Transverse colon (tissue), 4 donors: Measurements from ENCODE around the gene ERICH4. TPM values are rescaled to one million over a fixed set of nuclear protein-coding genes. Genes with fewer than 3 reads are reported as not detected.

Experiments used
- DNase-seq: peaks from one replicate; pipeline ENCODE4 v3.0.0-alpha.2; 2019
- H3K27ac ChIP-seq, 4 donors: fragments of 200-600 bp; sonication (generic); 2 replicates each; pipeline ENCODE4 v1.5.1; 2016 to 2018; ENCODE audit warnings: inconsistent platforms in 4 of 4
- H3K27me3 ChIP-seq: fragments of 200-600 bp; sonication (generic); 2 replicates; pipeline ENCODE4 v1.5.1; 2017; ENCODE audit warnings: inconsistent platforms
- H3K36me3 ChIP-seq, 4 donors: fragments of 200-600 bp; sonication (generic); 2 replicates each; pipeline ENCODE4 v1.5.1; 2017 to 2019; ENCODE audit warnings: inconsistent platforms in 4 of 4
- H3K4me1 ChIP-seq, 4 donors: fragments of 200-600 bp; sonication (generic); 2 replicates each; pipeline ENCODE4 v1.5.1; 2017 to 2020; ENCODE audit warnings: inconsistent platforms in 4 of 4
- H3K4me3 ChIP-seq, 4 donors: fragments of 200-600 bp; sonication (generic); 1 replicate in 1 of 4; 2 replicates in 3 of 4; pipeline versions ENCODE4 v1.5.1 to v1.6.1; 2017 to 2019; ENCODE audit warnings: inconsistent platforms in 4 of 4
- H3K9me3 ChIP-seq, 2 donors: fragments of 200-600 bp; sonication (generic); 2 replicates each; pipeline ENCODE4 v1.5.1; 2017 to 2019; ENCODE audit warnings: inconsistent platforms in 2 of 2
- EP300 ChIP-seq: sonication (generic); formaldehyde crosslinking; IDR thresholded peaks from one replicate; pipeline ENCODE4 v1.6.1; 2017; ENCODE audit warnings: antibody characterized with exemption, low read depth
- POLR2A ChIP-seq: fragments of 450-650 bp; IDR thresholded peaks from one replicate; pipeline ENCODE4 v1.6.1; 2016; ENCODE audit warnings: antibody characterized with exemption, mild to moderate bottlenecking, moderate library complexity
- POLR2AphosphoS5 ChIP-seq, 3 donors: sonication (generic); formaldehyde crosslinking; IDR thresholded peaks; one replicate each; pipeline ENCODE4 v1.6.1; 2016; ENCODE audit warnings: antibody characterized with exemption in 3 of 3
- WGBS, 2 donors: methylation state at CpG; one replicate each; pipeline ENCODE4 v1.1.5; 2018; ENCODE audit warnings: low coverage in 1 of 2; 5-methylcytosine and 5-hydroxymethylcytosine counted together
- in situ Hi-C, 4 donors: fragments of 200-750 bp; cut with MboI; loops; one replicate each; pipeline versions ENCODE4 v1.15.0 to v1.15.1; 2017; ENCODE audit warnings: low sequenced_read_pairs in 3 of 4, low pct_ligation_motif_present in 1 of 4, low pct_unique_long_range_greater_than_20kb in 1 of 4
- intact Hi-C: fragments of 100-400 bp; cut with DNase I; formaldehyde crosslinking; loops from one replicate; pipeline ENCODE4 v1.15.1; 2023; ENCODE audit warnings: low total_unique reads
- total RNA-seq, 4 donors: library from RNA; depleted of rRNA; stranded (reverse); fragments of >200 nt; gene quantifications; one replicate each; pipeline ENCODE4 v1.1.0, GENCODE V29; 2016
- TF ChIP-seq, protein P1 (sequence below), 5 experiments: fragments of 200-600 bp in 3 of 5; fragments of 450-650 bp in 2 of 5; sonication (generic) in 3 of 5; IDR thresholded peaks; 1 replicate in 2 of 5; 2 replicates in 3 of 5; pipeline ENCODE4 v1.5.1; 2016 to 2017; ENCODE audit warnings: antibody characterized with exemption in 5 of 5, inconsistent platforms in 3 of 5, mild to moderate bottlenecking in 2 of 5, moderate library complexity in 1 of 5

ERICH4 gene
- total RNA-seq, 4 donors from 2014 or later: not detected

GRCh38 chr19:41412953-41413352 lies 30.0 kb upstream of the ERICH4 start:
- peaks cover 0 to 25% (median 0%) of the 10 kb centered on the region in 4 donors for H3K36me3 ChIP-seq
- TF ChIP-seq EP300 (no peak), POLR2AphosphoS5 (IDR thresholded peaks at IDR 0.05) (no peak), POLR2A (no peak)
- TF ChIP-seq, protein P1, sequence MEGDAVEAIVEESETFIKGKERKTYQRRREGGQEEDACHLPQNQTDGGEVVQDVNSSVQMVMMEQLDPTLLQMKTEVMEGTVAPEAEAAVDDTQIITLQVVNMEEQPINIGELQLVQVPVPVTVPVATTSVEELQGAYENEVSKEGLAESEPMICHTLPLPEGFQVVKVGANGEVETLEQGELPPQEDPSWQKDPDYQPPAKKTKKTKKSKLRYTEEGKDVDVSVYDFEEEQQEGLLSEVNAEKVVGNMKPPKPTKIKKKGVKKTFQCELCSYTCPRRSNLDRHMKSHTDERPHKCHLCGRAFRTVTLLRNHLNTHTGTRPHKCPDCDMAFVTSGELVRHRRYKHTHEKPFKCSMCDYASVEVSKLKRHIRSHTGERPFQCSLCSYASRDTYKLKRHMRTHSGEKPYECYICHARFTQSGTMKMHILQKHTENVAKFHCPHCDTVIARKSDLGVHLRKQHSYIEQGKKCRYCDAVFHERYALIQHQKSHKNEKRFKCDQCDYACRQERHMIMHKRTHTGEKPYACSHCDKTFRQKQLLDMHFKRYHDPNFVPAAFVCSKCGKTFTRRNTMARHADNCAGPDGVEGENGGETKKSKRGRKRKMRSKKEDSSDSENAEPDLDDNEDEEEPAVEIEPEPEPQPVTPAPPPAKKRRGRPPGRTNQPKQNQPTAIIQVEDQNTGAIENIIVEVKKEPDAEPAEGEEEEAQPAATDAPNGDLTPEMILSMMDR (IDR thresholded peaks at IDR 0.05): no peak
- H3K27me3 ChIP-seq: no peaks in the 10 kb centered on the region
- intact Hi-C loops (no loop called here), in situ Hi-C loops (no loop called here)
- H3K27ac ChIP-seq: no peak overlapping the region
- WGBS, 2 donors: 92% methylated on average over 5 of the region's 5 CpGs; no CpG with 5 or more reads in 1 of the 2 donors
- peaks cover 0 to 32% (median 10%) of the 10 kb centered on the region in 4 donors for H3K4me1 ChIP-seq
- no peaks in the 10 kb centered on the region for H3K9me3 ChIP-seq
- no peak overlapping the region for H3K4me3 ChIP-seq
- no peak for DNase-seq

DNA sequence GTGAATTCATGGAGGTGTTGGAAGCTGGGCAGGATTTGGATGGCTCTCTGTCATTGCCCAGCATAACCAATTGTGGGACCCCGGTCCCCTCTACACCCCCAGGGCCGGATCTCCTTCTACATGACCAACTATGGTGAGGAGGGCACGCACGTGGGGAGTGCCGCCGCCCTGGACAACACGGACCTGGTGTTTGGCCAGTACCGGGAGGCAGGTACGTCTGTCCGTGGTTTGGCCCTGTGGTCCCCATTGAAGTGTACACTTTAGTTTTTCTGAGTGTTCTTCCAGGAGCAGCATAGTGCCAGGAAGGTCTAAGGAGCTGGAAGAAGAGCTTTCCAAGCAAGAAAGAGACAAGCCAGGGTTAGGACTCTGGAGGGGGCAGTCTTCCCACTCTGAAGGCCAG lies 29.0 kb upstream of the ERICH4 start:
- intact Hi-C loops (no loop called here), in situ Hi-C loops (no loop called here)
- no peaks in the 10 kb centered on the region for H3K9me3 ChIP-seq
- H3K4me3 ChIP-seq: no peak overlapping the region
- TF ChIP-seq EP300 (no peak), POLR2A (no peak), POLR2AphosphoS5 (IDR thresholded peaks at IDR 0.05) (no peak)
- TF ChIP-seq, protein P1 (IDR thresholded peaks at IDR 0.05): no peak
- 95% methylated on average over 10 of the region's 10 CpGs; no CpG with 5 or more reads in 1 of the 2 donors for WGBS, 2 donors
- H3K36me3 ChIP-seq: peaks cover 0 to 25% (median 4%) of the 10 kb centered on the region in 4 donors
- H3K27ac ChIP-seq: no peak overlapping the region
- H3K4me1 ChIP-seq: peaks cover 0 to 27% (median 7%) of the 10 kb centered on the region in 4 donors
- H3K27me3 ChIP-seq: no peaks in the 10 kb centered on the region
- no peak for DNase-seq

GRCh38 chr19:41414461-41414860 lies 28.5 kb upstream of the ERICH4 start:
- in situ Hi-C loops: no loop called here
- intact Hi-C loops: no loop called here
- DNase-seq: no peak
- no peak overlapping the region for H3K4me3 ChIP-seq
- no peaks in the 10 kb centered on the region for H3K27me3 ChIP-seq
- WGBS, 2 donors: 94% methylated on average over 9 of the region's 9 CpGs; no CpG with 5 or more reads in 1 of the 2 donors
- no peak for TF ChIP-seq POLR2AphosphoS5 (IDR thresholded peaks at IDR 0.05)
- TF ChIP-seq, protein P1 (IDR thresholded peaks at IDR 0.05): no peak
- no peak for TF ChIP-seq EP300
- TF ChIP-seq POLR2A: no peak
- no peak overlapping the region for H3K27ac ChIP-seq
- H3K9me3 ChIP-seq: no peaks in the 10 kb centered on the region
- H3K4me1 ChIP-seq: peaks cover 0 to 22% (median 2%) of the 10 kb centered on the region in 4 donors
- H3K36me3 ChIP-seq: peaks cover 0 to 30% (median 7%) of the 10 kb centered on the region in 4 donors

- Histone ChIP-seq H3K27ac (peak overlapping the region in 2 of 4 donors; percentile 72 to 73), H3K9me3 (no peaks in the 10 kb centered on the region), H3K36me3 (peaks cover 0 to 35% (median 9%) of the 10 kb centered on the region in 4 donors), H3K4me1 (peaks cover 0 to 15% (median 0%) of the 10 kb centered on the region in 4 donors), H3K4me3 (no peak overlapping the region), H3K27me3 (no peaks in the 10 kb centered on the region)
- DNase-seq: no peak
- TF ChIP-seq, protein P1 (IDR thresholded peaks at IDR 0.05): no peak
- TF ChIP-seq POLR2A: no peak
- TF ChIP-seq EP300: no peak
- no peak for TF ChIP-seq POLR2AphosphoS5 (IDR thresholded peaks at IDR 0.05)
- intact Hi-C loops: no loop called here
- WGBS, 2 donors: 92% methylated on average over 9 of the region's 9 CpGs; no CpG with 5 or more reads in 1 of the 2 donors
- in situ Hi-C loops: no loop called here
Measured at GRCh38 chr19:41415154-41415571, 27.8 kb upstream of the ERICH4 start.
